H1 (cell line): ENCODE measurements around the gene PRKN. TPM values are rescaled to one million over a fixed set of nuclear protein-coding genes. Genes with fewer than 3 reads are reported as not detected.

Source experiments
- CTCF ChIA-PET: fragments of 300-600 bp; sonication (Branson Sonifier 250); formaldehyde crosslinking; loops from one replicate; lab custom pipeline; 2021; ENCODE audit not compliant: partially characterized antibody; lab: Charles Lee
- POLR2A ChIA-PET: fragments of 300-600 bp; sonication (Branson Sonifier 250); formaldehyde crosslinking; loops from one replicate; lab custom pipeline; 2021; ENCODE audit warnings: inconsistent platforms; ENCODE audit not compliant: partially characterized antibody; lab: Charles Lee
- DNase-seq, 2 experiments: peaks; one replicate each; pipeline versions ENCODE4 v3.0.0 to v3.0.0-alpha.2; 2010 to 2022; ENCODE audit warnings: low spot score in 2 of 2, low read depth in 1 of 2, mixed read lengths in 1 of 2
- FAIRE-seq: peaks from 2 replicates; lab custom pipeline; 2011; peaks lifted over from hg19 to GRCh38; lab: Jason Lieb, UNC
- H2AFZ ChIP-seq: 2 replicates; pipeline ENCODE4 v1.8.1; 2012; ENCODE audit warnings: low read length, inconsistent platforms
- H2AK5ac ChIP-seq: 2 replicates; pipeline ENCODE4 v1.6.1; 2013; ENCODE audit warnings: low read depth, low read length
- H2BK120ac ChIP-seq: replicated peaks from 2 replicates; pipeline ENCODE3; 2013; ENCODE audit warnings: low read depth, low read length, inconsistent platforms
- H2BK12ac ChIP-seq: 2 replicates; pipeline ENCODE4 v1.6.1; 2013; ENCODE audit warnings: low read depth, low read length
- H2BK15ac ChIP-seq: 2 replicates; pipeline ENCODE4 v1.6.1; 2013; ENCODE audit warnings: low read length
- H2BK20ac ChIP-seq: 2 replicates; pipeline ENCODE4 v1.6.1; 2013; ENCODE audit warnings: low read length
- H2BK5ac ChIP-seq: 2 replicates; pipeline ENCODE4 v1.6.1; 2013; ENCODE audit warnings: low read depth, low read length
- H3K14ac ChIP-seq: 2 replicates; pipeline ENCODE4 v1.6.1; 2013; ENCODE audit warnings: inconsistent platforms; ENCODE audit not compliant: insufficient read length
- H3K18ac ChIP-seq: 2 replicates; pipeline ENCODE4 v1.6.1; 2013; ENCODE audit warnings: low read length; ENCODE audit errors: extremely low read depth
- H3K23ac ChIP-seq: 2 replicates; pipeline ENCODE4 v1.6.1; 2013; ENCODE audit warnings: inconsistent platforms; ENCODE audit not compliant: insufficient read length
- H3K23me2 ChIP-seq: 2 replicates; pipeline ENCODE4 v1.6.1; 2013; ENCODE audit warnings: low read depth, low read length
- H3K27ac ChIP-seq: 2 replicates; pipeline ENCODE4 v1.6.1; 2011; ENCODE audit warnings: low read depth, low read length, inconsistent platforms
- H3K27me3 ChIP-seq, 4 experiments: replicated peaks in 1 of 4; 1 replicate in 1 of 4; 2 replicates in 3 of 4; pipeline versions ENCODE4 v1.6.1 to v1.8.1; 2011 to 2013; ENCODE audit warnings: low read length in 3 of 4, mild to moderate bottlenecking in 3 of 4, inconsistent platforms in 2 of 4, mixed read lengths in 2 of 4, moderate library complexity in 1 of 4; ENCODE audit not compliant: control insufficient read depth in 3 of 4, insufficient read depth in 3 of 4; ENCODE audit errors: extremely low read depth in 1 of 4
- H3K36me3 ChIP-seq, 4 experiments: 2 replicates each; pipeline versions ENCODE4 v1.6.1 to v1.8.1; 2011 to 2013; ENCODE audit warnings: mild to moderate bottlenecking in 4 of 4, low read length in 3 of 4, moderate library complexity in 2 of 4, control low read depth in 1 of 4, inconsistent platforms in 1 of 4; ENCODE audit not compliant: insufficient read depth in 4 of 4, control insufficient read depth in 2 of 4
- H3K4ac ChIP-seq: replicated peaks from 2 replicates; pipeline ENCODE3; 2013; ENCODE audit warnings: low read length, low read depth, mixed read lengths, inconsistent platforms; ENCODE audit not compliant: insufficient read length
- H3K4me1 ChIP-seq, 4 experiments: replicated peaks in 1 of 4; 1 replicate in 1 of 4; 2 replicates in 3 of 4; pipeline versions ENCODE4 v1.6.1 to v1.8.1; 2011 to 2013; ENCODE audit warnings: low read length in 3 of 4, inconsistent platforms in 2 of 4, mixed read lengths in 1 of 4; ENCODE audit not compliant: insufficient read depth in 4 of 4, control insufficient read depth in 3 of 4
- H3K4me2 ChIP-seq, 2 experiments: 2 replicates each; pipeline versions ENCODE4 v1.6.1 to v1.8.1; 2011 to 2013; ENCODE audit warnings: low read depth in 2 of 2, low read length in 2 of 2, control low read depth in 1 of 2, inconsistent platforms in 1 of 2, mild to moderate bottlenecking in 1 of 2; ENCODE audit not compliant: insufficient read depth in 1 of 2
- H3K4me3 ChIP-seq, 4 experiments: fragments of 200-600, 300-600 bp in 1 of 4; sonication (generic), shearing (Covaris generic), sonication (Bioruptor Twin) in 1 of 4; 2 replicates each; pipeline versions ENCODE4 v1.5.1 to v1.8.1; 2011 to 2016; ENCODE audit warnings: low read length in 4 of 4, low read depth in 3 of 4, control low read depth in 2 of 4, inconsistent platforms in 2 of 4, mild to moderate bottlenecking in 2 of 4, mixed read lengths in 1 of 4, moderate library complexity in 1 of 4; ENCODE audit not compliant: insufficient read depth in 2 of 4; ENCODE audit errors: extremely low read depth in 1 of 4
- H3K56ac ChIP-seq: replicated peaks from 2 replicates; pipeline ENCODE3; 2013; ENCODE audit warnings: low read depth, mild to moderate bottlenecking, mixed read lengths, low read length, inconsistent platforms; ENCODE audit not compliant: insufficient read length
- H3K79me1 ChIP-seq: 2 replicates; pipeline ENCODE4 v1.6.1; 2013; ENCODE audit warnings: low read depth, low read length, control low read depth
- H3K79me2 ChIP-seq, 2 experiments: 2 replicates each; pipeline versions ENCODE4 v1.6.1 to v1.8.1; 2012 to 2013; ENCODE audit warnings: low read length in 2 of 2, mild to moderate bottlenecking in 2 of 2, inconsistent platforms in 1 of 2; ENCODE audit not compliant: insufficient read depth in 2 of 2, control insufficient read depth in 1 of 2
- H3K9ac ChIP-seq, 4 experiments: replicated peaks in 1 of 4; 1 replicate in 1 of 4; 2 replicates in 3 of 4; pipeline versions ENCODE4 v1.6.1 to v1.8.1; 2011 to 2013; ENCODE audit warnings: low read depth in 3 of 4, low read length in 3 of 4, control low read depth in 2 of 4, mild to moderate bottlenecking in 2 of 4, moderate library complexity in 2 of 4, inconsistent platforms in 1 of 4; ENCODE audit errors: extremely low read depth in 1 of 4
- H3K9me3 ChIP-seq, 2 experiments: 2 replicates each; pipeline versions ENCODE4 v1.6.1 to v1.8.1; 2012 to 2013; ENCODE audit warnings: mild to moderate bottlenecking in 2 of 2, moderate library complexity in 2 of 2, control low read depth in 1 of 2, inconsistent platforms in 1 of 2, low read depth in 1 of 2, low read length in 1 of 2, mixed read lengths in 1 of 2; ENCODE audit not compliant: insufficient read depth in 2 of 2
- H4K20me1 ChIP-seq, 2 experiments: replicated peaks in 1 of 2; 2 replicates each; pipeline versions ENCODE3 to v1.8.1; 2011 to 2013; ENCODE audit warnings: inconsistent platforms in 2 of 2, low read length in 2 of 2, mild to moderate bottlenecking in 1 of 2; ENCODE audit not compliant: insufficient read depth in 2 of 2, control insufficient read depth in 1 of 2
- H4K5ac ChIP-seq: 2 replicates; pipeline ENCODE4 v1.6.1; 2013; ENCODE audit warnings: low read length, low read depth, mixed read lengths, inconsistent platforms; ENCODE audit not compliant: insufficient read length
- H4K8ac ChIP-seq: 2 replicates; pipeline ENCODE4 v1.8.0; 2013; ENCODE audit warnings: mild to moderate bottlenecking, moderate library complexity, low read length, inconsistent platforms; ENCODE audit not compliant: insufficient read depth; ENCODE audit errors: extremely low read depth
- H4K91ac ChIP-seq: replicated peaks from 2 replicates; pipeline ENCODE3; 2013; ENCODE audit warnings: low read length, mixed read lengths, inconsistent platforms; ENCODE audit not compliant: insufficient read length
- BCL11A ChIP-seq, 2 experiments: IDR thresholded peaks; one replicate each; pipeline ENCODE4 v1.6.1; 2011; ENCODE audit warnings: low read depth in 2 of 2, low read length in 2 of 2, mild to moderate bottlenecking in 2 of 2
- CEBPB ChIP-seq: IDR thresholded peaks from 2 replicates; pipeline ENCODE4 v1.6.1; 2012; ENCODE audit warnings: low read depth, low read length
- CTBP2 ChIP-seq: IDR thresholded peaks from 2 replicates; pipeline ENCODE4 v1.7.0; 2011; ENCODE audit warnings: borderline replicate concordance, mild to moderate bottlenecking, moderate library complexity, mixed read lengths, low read length; ENCODE audit not compliant: insufficient read depth, insufficient read length
- MAFK ChIP-seq: IDR thresholded peaks from 2 replicates; pipeline ENCODE4 v1.6.1; 2012; ENCODE audit warnings: low read depth, mild to moderate bottlenecking, improper control_type of control experiment, low read length
- WGBS, 2 experiments: shearing (Covaris generic) in 1 of 2; methylation state at CpG; one replicate each; pipeline versions ENCODE4 v1.1.6 to v1.1.7; 2013 to 2015; ENCODE audit warnings: low lambda C conversion rate in 2 of 2, mixed read lengths in 2 of 2, inconsistent platforms in 1 of 2, low coverage in 1 of 2, missing lambda C conversion rate in 1 of 2; ENCODE audit not compliant: insufficient replicate concordance in 2 of 2, insufficient coverage in 1 of 2, insufficient read length in 1 of 2; ENCODE audit errors: extremely low coverage in 1 of 2, missing lambda C conversion rate in 1 of 2; 5-methylcytosine and 5-hydroxymethylcytosine counted together
- polyA plus RNA-seq, 7 experiments: library from polyadenylated mRNA; depleted of rRNA in 3 of 7; stranded (reverse) in 5 of 7; unstranded in 2 of 7; fragments of >200 nt in 5 of 7; fragments of 200-250 nt in 2 of 7; gene quantifications; 1 replicate in 5 of 7; 2 replicates in 1 of 7; 4 replicates in 1 of 7; pipeline versions ENCODE4 v1.2.1 to v1.2.3, GENCODE V29; 2011 to 2013; ENCODE audit warnings: missing spikeins in 2 of 7, mixed read lengths in 2 of 7
- total RNA-seq: library from RNA; stranded (reverse); fragmentation: NEBNext Ultra II Directional; extraction: Animal tissue kit (Norgen Biotek cat#: 25700); gene quantifications from 2 replicates; pipeline ENCODE4 v1.2.1, GENCODE V29; 2021

The PRKN gene
- total and polyA plus RNA-seq, 2 of the 8 experiments (the other 6 are each of a cell fraction or from before 2014, with no cell fraction given), result 0.13 to 0.29 TPM

- Histone ChIP-seq H3K18ac (no peak overlapping the region), H2AFZ (no peak overlapping the region), H3K23ac (no peak overlapping the region), H3K4ac (no peak overlapping the region), H3K4me1 (no peaks in the 10 kb centered on the region), H2AK5ac (no peak overlapping the region), H3K79me1 (no peaks in the 10 kb centered on the region), H3K27ac (no peak overlapping the region), H3K56ac (no peak overlapping the region), H2BK120ac (no peak overlapping the region), H3K79me2 (no peaks in the 10 kb centered on the region), H4K20me1 (no peaks in the 10 kb centered on the region), H3K36me3 (no peaks in the 10 kb centered on the region), H3K4me3 (no peak overlapping the region), H2BK5ac (no peak overlapping the region), H2BK12ac (no peak overlapping the region), H3K9me3 (no peaks in the 10 kb centered on the region), H4K5ac (no peak overlapping the region), H4K8ac (no peak overlapping the region), H3K4me2 (no peak overlapping the region), H4K91ac (no peak overlapping the region), H3K14ac (no peak overlapping the region), H2BK20ac (no peak overlapping the region), H2BK15ac (no peak overlapping the region), H3K23me2 (no peaks in the 10 kb centered on the region), H3K27me3 (no peaks in the 10 kb centered on the region), H3K9ac (no peak overlapping the region)
- DNase-seq, result no peak
- POLR2A ChIA-PET, result no interaction called here
- no peak for TF ChIP-seq BCL11A (IDR thresholded peaks at IDR 0.05; ENCODE audit: low read depth in 2 of 2, low read length in 2 of 2)
- no peak for TF ChIP-seq CTBP2
- TF ChIP-seq MAFK, result no peak
- TF ChIP-seq CEBPB, result no peak
- FAIRE-seq, result no peak
- CTCF ChIA-PET, result interaction anchor here (0.7 to 0.8 kb wide), 3 partner anchors 9 to 896 kb away, joined by 3 to 4 read pairs (median 3); no protein-coding TSS in a partner anchor
- WGBS, 2 experiments, result 79% methylated on average over 3 of the region's 3 CpGs; no CpG with 5 or more reads in 1 of the 2 experiments
Measured at GRCh38 chr6:162108041-162108440, 619.5 kb downstream of the PRKN start.
